Measurements from ENCODE around the gene TCAP. TPM values are rescaled to one million over a fixed set of nuclear protein-coding genes. Genes with fewer than 3 reads are reported as not detected.

TCAP gene
- total and polyA plus RNA-seq, 12 donors: 0.78 to 13.6 (median 1.8) TPM; not detected in 1

DNA sequence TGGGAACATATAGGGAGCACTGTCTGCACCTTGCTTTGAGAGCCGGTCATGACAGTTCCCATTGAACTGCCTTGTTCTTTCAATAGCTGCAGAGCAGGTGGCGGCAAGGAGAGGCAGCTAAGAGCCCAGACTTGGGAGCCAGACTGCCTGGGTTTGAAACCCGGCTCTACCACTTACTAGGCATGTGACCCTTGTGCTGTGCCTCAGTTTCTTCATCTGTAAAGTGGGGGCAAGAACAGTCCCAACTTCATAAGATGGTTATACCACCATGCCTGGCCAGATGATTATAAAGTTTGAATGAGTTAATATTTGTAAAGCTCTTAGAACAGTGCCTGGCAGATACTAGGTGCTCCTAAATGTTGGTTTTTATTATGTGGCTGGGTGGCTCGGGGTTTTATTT lies 49.1 kb downstream of the TCAP start:
- no peak overlapping the region for H3K27ac ChIP-seq
- WGBS, 4 donors: 92 to 96% (median 92%) methylated on average over 4 of the region's 4 CpGs
- no peaks in the 10 kb centered on the region for H3K9me3 ChIP-seq (replicated peaks in 1 of 3)
- no peak for DNase-seq
- H3K4me1 ChIP-seq (replicated peaks in 1 of 2): no peaks in the 10 kb centered on the region
- H3K27me3 ChIP-seq: no peaks in the 10 kb centered on the region
- intact Hi-C loops (cut with DNase I): no loop called here
- no peak overlapping the region for H3K4me3 ChIP-seq
- TF ChIP-seq, protein P1, sequence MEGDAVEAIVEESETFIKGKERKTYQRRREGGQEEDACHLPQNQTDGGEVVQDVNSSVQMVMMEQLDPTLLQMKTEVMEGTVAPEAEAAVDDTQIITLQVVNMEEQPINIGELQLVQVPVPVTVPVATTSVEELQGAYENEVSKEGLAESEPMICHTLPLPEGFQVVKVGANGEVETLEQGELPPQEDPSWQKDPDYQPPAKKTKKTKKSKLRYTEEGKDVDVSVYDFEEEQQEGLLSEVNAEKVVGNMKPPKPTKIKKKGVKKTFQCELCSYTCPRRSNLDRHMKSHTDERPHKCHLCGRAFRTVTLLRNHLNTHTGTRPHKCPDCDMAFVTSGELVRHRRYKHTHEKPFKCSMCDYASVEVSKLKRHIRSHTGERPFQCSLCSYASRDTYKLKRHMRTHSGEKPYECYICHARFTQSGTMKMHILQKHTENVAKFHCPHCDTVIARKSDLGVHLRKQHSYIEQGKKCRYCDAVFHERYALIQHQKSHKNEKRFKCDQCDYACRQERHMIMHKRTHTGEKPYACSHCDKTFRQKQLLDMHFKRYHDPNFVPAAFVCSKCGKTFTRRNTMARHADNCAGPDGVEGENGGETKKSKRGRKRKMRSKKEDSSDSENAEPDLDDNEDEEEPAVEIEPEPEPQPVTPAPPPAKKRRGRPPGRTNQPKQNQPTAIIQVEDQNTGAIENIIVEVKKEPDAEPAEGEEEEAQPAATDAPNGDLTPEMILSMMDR (IDR thresholded peaks at IDR 0.05): no peak
- TF ChIP-seq POLR2A (IDR thresholded peaks at IDR 0.05): no peak
- no peaks in the 10 kb centered on the region for H3K36me3 ChIP-seq (replicated peaks in 1 of 2)

DNA sequence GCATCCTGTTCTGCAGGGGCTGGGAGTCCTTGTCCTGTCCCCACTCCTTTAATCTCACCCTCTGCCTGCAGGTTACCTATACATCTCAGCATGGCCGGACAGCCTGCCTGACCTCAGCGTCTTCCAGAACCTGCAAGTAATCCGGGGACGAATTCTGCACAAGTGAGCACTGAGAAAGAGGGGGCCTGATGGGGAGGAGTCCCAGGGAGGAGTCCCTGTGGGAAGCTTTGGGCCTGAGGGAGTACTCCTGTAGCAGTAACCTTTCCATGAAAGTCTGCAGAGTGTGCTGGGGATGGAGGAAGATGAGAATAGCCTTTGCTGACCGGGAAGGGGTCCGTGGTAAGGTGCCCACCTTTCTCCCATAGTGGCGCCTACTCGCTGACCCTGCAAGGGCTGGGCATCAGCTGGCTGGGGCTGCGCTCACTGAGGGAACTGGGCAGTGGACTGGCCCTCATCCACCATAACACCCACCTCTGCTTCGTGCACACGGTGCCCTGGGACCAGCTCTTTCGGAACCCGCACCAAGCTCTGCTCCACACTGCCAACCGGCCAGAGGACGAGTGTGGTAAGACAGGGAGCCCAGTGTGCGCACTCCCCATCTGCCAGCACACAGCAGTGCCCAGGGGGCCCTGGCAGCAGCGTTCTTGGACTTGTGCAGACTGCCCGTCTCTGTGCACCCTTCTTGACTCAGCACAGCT lies 50.4 kb downstream of the TCAP start:
- WGBS, 4 donors: 92 to 96% (median 93%) methylated on average over 5 to 18 of the region's 18 CpGs
- Histone ChIP-seq H3K36me3 (replicated peaks in 1 of 2) (no peaks in the 10 kb centered on the region), H3K9me3 (replicated peaks in 1 of 3) (no peaks in the 10 kb centered on the region), H3K27me3 (no peaks in the 10 kb centered on the region), H3K4me1 (replicated peaks in 1 of 2) (no peaks in the 10 kb centered on the region), H3K4me3 (no peak overlapping the region), H3K27ac (no peak overlapping the region)
- TF ChIP-seq POLR2A (IDR thresholded peaks at IDR 0.05): no peak
- TF ChIP-seq, protein P1 (IDR thresholded peaks at IDR 0.05): no peak
- DNase-seq: no peak
- intact Hi-C loops (cut with DNase I): no loop called here

Other genes starting within 250 kb of the TCAP start
- 10 to 100 TPM; 13.5 to 29.4 (median 26.4) TPM for gene MED1, start 214.1 kb upstream of the TCAP start, total RNA-seq
- gene MED1, start 214.1 kb upstream of the TCAP start, polyA plus RNA-seq: 10 to 100 TPM in 1 of 3 donors, 1 to 10 TPM in 2; 3.5 to 28.7 (median 6.7) TPM
- 100 to 1,000 TPM in 1 of 9 donors, 10 to 100 TPM in 8; 23.4 to 206 (median 44.5) TPM for gene CDK12, start 203.9 kb upstream of the TCAP start, total RNA-seq
- 10 to 100 TPM in 2 of 3 donors, 1 to 10 TPM in 1; 7.2 to 37.7 (median 17.6) TPM for gene CDK12, start 203.9 kb upstream of the TCAP start, polyA plus RNA-seq
- gene NEUROD2, start 57.4 kb upstream of the TCAP start, total RNA-seq: not detected
- under 1 TPM in 1 of 3 donors, not detected in 2; 0.08 TPM for gene NEUROD2, start 57.4 kb upstream of the TCAP start, polyA plus RNA-seq
- 10 to 100 TPM in 3 of 9 donors, 1 to 10 TPM in 3, under 1 TPM in 2, not detected in 1; 0.32 to 39.7 (median 3.4) TPM for gene PPP1R1B, start 38.4 kb upstream of the TCAP start, total RNA-seq
- gene PPP1R1B, start 38.4 kb upstream of the TCAP start, polyA plus RNA-seq: 10 to 100 TPM; 37.5 to 58.0 (median 46.9) TPM
- gene STARD3, start 28.2 kb upstream of the TCAP start, total RNA-seq: 100 to 1,000 TPM in 3 of 9 donors, 10 to 100 TPM in 6; 38.6 to 129 (median 85.1) TPM
- gene STARD3, start 28.2 kb upstream of the TCAP start, polyA plus RNA-seq: 100 to 1,000 TPM; 101 to 220 (median 102) TPM
- 100 to 1,000 TPM in 3 of 9 donors, 10 to 100 TPM in 1, 1 to 10 TPM in 3, under 1 TPM in 1, not detected in 1; 0.47 to 366 (median 8.4) TPM for gene PNMT, start 3.1 kb downstream of the TCAP start, total RNA-seq
- gene PNMT, start 3.1 kb downstream of the TCAP start, polyA plus RNA-seq: 100 to 1,000 TPM; 185 to 593 (median 477) TPM
- 10 to 100 TPM; 15.1 to 35.1 (median 22.4) TPM for gene PGAP3, start 22.7 kb downstream of the TCAP start, total RNA-seq
- 10 to 100 TPM in 2 of 3 donors, 1 to 10 TPM in 1; 7.6 to 24.2 (median 23.0) TPM for gene PGAP3, start 22.7 kb downstream of the TCAP start, polyA plus RNA-seq
- 10 to 100 TPM in 6 of 9 donors, 1 to 10 TPM in 3; 7.4 to 16.9 (median 12.1) TPM for gene ERBB2, start 34.7 kb downstream of the TCAP start, total RNA-seq
- 10 to 100 TPM in 1 of 3 donors, 1 to 10 TPM in 2; 4.8 to 12.3 (median 8.3) TPM for gene ERBB2, start 34.7 kb downstream of the TCAP start, polyA plus RNA-seq
- gene MIEN1, start 65.2 kb downstream of the TCAP start, total RNA-seq: 100 to 1,000 TPM in 1 of 9 donors, 10 to 100 TPM in 8; 41.9 to 210 (median 47.4) TPM
- gene MIEN1, start 65.2 kb downstream of the TCAP start, polyA plus RNA-seq: 100 to 1,000 TPM in 2 of 3 donors, 10 to 100 TPM in 1; 79.9 to 130 (median 108) TPM
- gene GRB7, start 72.6 kb downstream of the TCAP start, total RNA-seq: 1 to 10 TPM in 1 of 9 donors, under 1 TPM in 4, not detected in 4; 0.06 to 1.2 (median 0.25) TPM
- under 1 TPM in 2 of 3 donors, not detected in 1; 0.17 to 0.56 TPM for gene GRB7, start 72.6 kb downstream of the TCAP start, polyA plus RNA-seq
- 1 to 10 TPM in 5 of 9 donors, under 1 TPM in 4; 0.06 to 3.6 (median 1.0) TPM for gene IKZF3, start 199.0 kb downstream of the TCAP start, total RNA-seq
- gene IKZF3, start 199.0 kb downstream of the TCAP start, polyA plus RNA-seq: under 1 TPM; 0.37 to 0.88 (median 0.46) TPM
- not detected for gene ZPBP2, start 202.9 kb downstream of the TCAP start, total RNA-seq
- gene ZPBP2, start 202.9 kb downstream of the TCAP start, polyA plus RNA-seq: not detected